OCI-LY3 (cell line): ENCODE results near the gene CAV1.

Source experiments
- EZH2phosphoT487 ChIP-seq: fragments of 200-600 bp; shearing (Covaris generic); IDR thresholded peaks from 2 replicates; pipeline ENCODE4 v1.6.1; 2018; ENCODE audit warnings: antibody characterized with exemption, mixed run types, low read depth
- TF ChIP-seq, protein P1 (sequence below): fragments of 200-600, 300-600 bp; sonication (generic); IDR thresholded peaks from 2 replicates; pipeline ENCODE4 v1.5.1; 2014; ENCODE audit warnings: antibody characterized with exemption, low read length, low read depth

DNA sequence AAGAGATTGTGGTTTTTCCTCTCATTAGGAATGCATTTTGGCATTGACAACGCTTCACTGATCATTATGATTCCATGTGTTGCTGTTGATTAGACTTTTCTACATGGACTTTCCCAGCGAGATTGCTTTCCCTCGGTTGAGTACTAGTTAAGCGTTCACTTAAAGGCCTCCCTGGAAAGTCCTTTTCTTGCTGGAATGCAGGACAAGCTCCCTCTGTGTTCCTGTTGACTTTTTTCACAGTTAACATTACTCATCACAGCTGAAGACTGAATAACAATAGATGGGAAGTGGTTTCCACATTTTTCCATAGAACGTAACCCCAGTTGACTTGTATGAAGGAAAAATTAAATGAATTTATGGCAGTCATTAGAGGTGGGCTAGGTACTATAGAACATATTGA is 2.6 kb upstream of the CAV1 start:
- TF ChIP-seq, protein P1, sequence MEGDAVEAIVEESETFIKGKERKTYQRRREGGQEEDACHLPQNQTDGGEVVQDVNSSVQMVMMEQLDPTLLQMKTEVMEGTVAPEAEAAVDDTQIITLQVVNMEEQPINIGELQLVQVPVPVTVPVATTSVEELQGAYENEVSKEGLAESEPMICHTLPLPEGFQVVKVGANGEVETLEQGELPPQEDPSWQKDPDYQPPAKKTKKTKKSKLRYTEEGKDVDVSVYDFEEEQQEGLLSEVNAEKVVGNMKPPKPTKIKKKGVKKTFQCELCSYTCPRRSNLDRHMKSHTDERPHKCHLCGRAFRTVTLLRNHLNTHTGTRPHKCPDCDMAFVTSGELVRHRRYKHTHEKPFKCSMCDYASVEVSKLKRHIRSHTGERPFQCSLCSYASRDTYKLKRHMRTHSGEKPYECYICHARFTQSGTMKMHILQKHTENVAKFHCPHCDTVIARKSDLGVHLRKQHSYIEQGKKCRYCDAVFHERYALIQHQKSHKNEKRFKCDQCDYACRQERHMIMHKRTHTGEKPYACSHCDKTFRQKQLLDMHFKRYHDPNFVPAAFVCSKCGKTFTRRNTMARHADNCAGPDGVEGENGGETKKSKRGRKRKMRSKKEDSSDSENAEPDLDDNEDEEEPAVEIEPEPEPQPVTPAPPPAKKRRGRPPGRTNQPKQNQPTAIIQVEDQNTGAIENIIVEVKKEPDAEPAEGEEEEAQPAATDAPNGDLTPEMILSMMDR: no peak
- no peak for TF ChIP-seq EZH2phosphoT487
